Kidney (tissue), 14 donors: Measurements from ENCODE around the gene ATP13A3. TPM values are rescaled to one million over a fixed set of nuclear protein-coding genes. Genes with fewer than 3 reads are reported as not detected.

Experiments used
- DNase-seq, 5 donors: peaks; one replicate each; pipeline ENCODE4 v3.0.0-alpha.2; 2013 to 2020
- FAIRE-seq: peaks from 2 replicates; lab custom pipeline; 2012; peaks lifted over from hg19 to GRCh38; lab: Jason Lieb, UNC
- H3K27ac ChIP-seq, 2 donors: one replicate each; pipeline ENCODE4 v1.7.0; 2013; ENCODE audit warnings: low read depth in 2 of 2, low read length in 2 of 2, inconsistent platforms in 1 of 2
- H3K27me3 ChIP-seq: one replicate; pipeline ENCODE4 v1.7.1; 2013; ENCODE audit warnings: low read length, inconsistent platforms; ENCODE audit not compliant: control insufficient read depth, insufficient read depth
- H3K36me3 ChIP-seq, 3 donors: one replicate each; pipeline versions ENCODE4 v1.7.0 to v1.7.1; 2013; ENCODE audit warnings: low read length in 3 of 3, control low read depth in 1 of 3, inconsistent platforms in 1 of 3; ENCODE audit not compliant: insufficient read depth in 3 of 3, control insufficient read depth in 2 of 3
- H3K4me1 ChIP-seq, 3 donors: one replicate each; pipeline versions ENCODE4 v1.7.0 to v1.7.1; 2013; ENCODE audit warnings: low read length in 3 of 3, inconsistent platforms in 1 of 3, low read depth in 1 of 3; ENCODE audit not compliant: control insufficient read depth in 2 of 3, insufficient read depth in 2 of 3
- H3K4me3 ChIP-seq, 3 donors: one replicate each; pipeline versions ENCODE4 v1.7.0 to v1.8.1; 2013; ENCODE audit warnings: low read length in 3 of 3, control low read depth in 1 of 3, inconsistent platforms in 1 of 3
- H3K9ac ChIP-seq, 3 donors: one replicate each; pipeline versions ENCODE4 v1.7.0 to v1.7.1; 2013; ENCODE audit warnings: low read length in 3 of 3, control low read depth in 1 of 3, inconsistent platforms in 1 of 3
- H3K9me3 ChIP-seq, 3 donors: one replicate each; pipeline versions ENCODE4 v1.7.0 to v1.7.1; 2013; ENCODE audit warnings: low read length in 3 of 3, control low read depth in 1 of 3, inconsistent platforms in 1 of 3; ENCODE audit not compliant: control insufficient read depth in 2 of 3, insufficient read depth in 1 of 3
- intact Hi-C: fragments of 100-400 bp; cut with DNase I; formaldehyde crosslinking; loops from one replicate; pipeline ENCODE4 v1.11.1; 2022
- polyA plus RNA-seq: library from polyadenylated mRNA; stranded (reverse); fragments of 350-450 nt; fragmentation: Illumina TruSeq; extraction: RNeasy Lipid Tissue Mini Kit (QIAGEN cat#74804); gene quantifications from one replicate; pipeline ENCODE4 v1.2.3, GENCODE V29; 2014; ENCODE audit warnings: low read depth, low replicate concordance; ENCODE audit not compliant: insufficient read depth
- total RNA-seq: library from RNA; stranded (reverse); fragmentation: NEBNext Ultra II Directional; extraction: Animal tissue kit (Norgen Biotek cat#: 25700); gene quantifications from one replicate; pipeline ENCODE4 v1.2.1, GENCODE V29; 2021
- TF ChIP-seq, protein P1 (sequence below): IDR thresholded peaks from 3 replicates; pipeline ENCODE4 v1.5.1; 2012; ENCODE audit warnings: mild to moderate bottlenecking, moderate library complexity, borderline replicate concordance; ENCODE audit not compliant: insufficient read depth; ENCODE audit errors: extremely low read depth
- donor health status: control.
- donor health status: control.
- donor health status: control.
- donor health status: control.
- donor health status: control.
- donor health status: DM: yes; HTN: yes; CAD: no.
- donor health status: Normal renal cell carcinoma (clear cell type).

ATP13A3 gene
- total and polyA plus RNA-seq, 2 donors from 2014 or later, result 15.3 to 103 TPM

GRCh38 chr3:194367992-194368841, 118.6 kb downstream of the ATP13A3 start:
- intact Hi-C loops, result no loop called here
- no peaks in the 10 kb centered on the region for H3K9me3 ChIP-seq
- H3K27ac ChIP-seq, result no peak overlapping the region
- H3K4me3 ChIP-seq, result no peak overlapping the region
- no peaks in the 10 kb centered on the region for H3K4me1 ChIP-seq
- TF ChIP-seq, protein P1, sequence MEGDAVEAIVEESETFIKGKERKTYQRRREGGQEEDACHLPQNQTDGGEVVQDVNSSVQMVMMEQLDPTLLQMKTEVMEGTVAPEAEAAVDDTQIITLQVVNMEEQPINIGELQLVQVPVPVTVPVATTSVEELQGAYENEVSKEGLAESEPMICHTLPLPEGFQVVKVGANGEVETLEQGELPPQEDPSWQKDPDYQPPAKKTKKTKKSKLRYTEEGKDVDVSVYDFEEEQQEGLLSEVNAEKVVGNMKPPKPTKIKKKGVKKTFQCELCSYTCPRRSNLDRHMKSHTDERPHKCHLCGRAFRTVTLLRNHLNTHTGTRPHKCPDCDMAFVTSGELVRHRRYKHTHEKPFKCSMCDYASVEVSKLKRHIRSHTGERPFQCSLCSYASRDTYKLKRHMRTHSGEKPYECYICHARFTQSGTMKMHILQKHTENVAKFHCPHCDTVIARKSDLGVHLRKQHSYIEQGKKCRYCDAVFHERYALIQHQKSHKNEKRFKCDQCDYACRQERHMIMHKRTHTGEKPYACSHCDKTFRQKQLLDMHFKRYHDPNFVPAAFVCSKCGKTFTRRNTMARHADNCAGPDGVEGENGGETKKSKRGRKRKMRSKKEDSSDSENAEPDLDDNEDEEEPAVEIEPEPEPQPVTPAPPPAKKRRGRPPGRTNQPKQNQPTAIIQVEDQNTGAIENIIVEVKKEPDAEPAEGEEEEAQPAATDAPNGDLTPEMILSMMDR, result no peak
- FAIRE-seq, result no peak
- H3K36me3 ChIP-seq, result no peaks in the 10 kb centered on the region
- H3K9ac ChIP-seq, result no peak overlapping the region
- DNase-seq, result peak in 2 of 5 donors; percentile 15 to 37
- no peaks in the 10 kb centered on the region for H3K27me3 ChIP-seq

DNA sequence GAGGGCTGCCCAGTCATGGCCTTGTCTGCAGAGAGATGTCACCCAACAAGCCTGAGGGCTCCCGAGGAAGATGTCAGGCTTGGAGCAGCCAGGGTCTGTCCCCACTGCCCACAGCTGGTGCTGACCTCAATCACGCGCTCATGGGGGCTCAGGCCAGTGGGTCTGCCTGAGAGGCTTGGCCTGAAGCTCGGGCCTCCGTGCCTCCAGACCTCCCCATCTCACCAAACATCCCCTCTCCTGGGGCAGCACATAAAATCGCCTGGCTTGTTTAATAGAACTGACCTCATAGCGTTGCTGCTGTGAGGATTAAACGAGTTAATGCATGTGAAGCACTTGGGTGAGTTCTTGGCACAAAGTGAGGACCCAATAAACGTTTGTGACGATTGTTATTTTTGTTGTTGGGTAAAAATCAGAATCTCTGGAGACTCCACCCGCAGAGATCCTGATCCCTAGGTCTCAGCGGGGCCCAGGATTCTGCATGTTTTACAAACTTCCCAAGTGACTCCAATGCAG, 120.8 kb downstream of the ATP13A3 start:
- Histone ChIP-seq H3K9me3 (no peaks in the 10 kb centered on the region), H3K27ac (no peak overlapping the region), H3K4me3 (no peak overlapping the region), H3K36me3 (no peaks in the 10 kb centered on the region), H3K27me3 (no peaks in the 10 kb centered on the region), H3K4me1 (no peaks in the 10 kb centered on the region), H3K9ac (no peak overlapping the region)
- no peak for DNase-seq
- FAIRE-seq, result no peak
- intact Hi-C loops, result no loop called here
- TF ChIP-seq, protein P1, result no peak

DNA sequence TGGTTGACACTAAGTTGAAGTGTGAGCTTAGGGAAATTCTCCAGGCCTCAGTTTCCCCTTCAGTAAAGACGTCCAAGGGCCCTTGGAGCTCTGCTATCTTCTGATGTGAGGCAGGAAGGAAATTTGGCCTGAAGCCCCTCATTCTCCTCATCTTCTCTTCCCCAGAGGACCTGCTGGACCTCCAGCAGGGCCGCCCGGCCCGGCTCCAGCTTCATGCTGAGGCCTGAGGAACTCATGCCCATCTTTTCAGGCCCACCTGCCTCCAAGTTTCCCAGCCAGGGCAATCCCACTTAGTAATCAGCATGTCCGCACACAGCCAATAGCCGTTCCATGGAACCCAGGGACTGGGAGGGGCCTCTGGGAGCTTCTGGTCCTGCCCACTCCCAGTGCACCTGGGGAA, 121.3 kb downstream of the ATP13A3 start:
- TF ChIP-seq, protein P1, result no peak
- Histone ChIP-seq H3K27ac (no peak overlapping the region), H3K36me3 (no peaks in the 10 kb centered on the region), H3K9me3 (no peaks in the 10 kb centered on the region), H3K9ac (no peak overlapping the region), H3K4me1 (no peaks in the 10 kb centered on the region), H3K27me3 (no peaks in the 10 kb centered on the region), H3K4me3 (no peak overlapping the region)
- no peak for FAIRE-seq
- intact Hi-C loops, result no loop called here
- DNase-seq, result no peak
